ENCODE results near the gene C5orf22. TPM values are rescaled to one million over a fixed set of nuclear protein-coding genes. Genes with fewer than 3 reads are reported as not detected.

The C5orf22 gene
- 10 to 100 TPM in 3 of 4 donors, 1 to 10 TPM in 1; 5.6 to 31.0 (median 18.3) TPM for total RNA-seq

- no peaks in the 10 kb centered on the region for H3K9me3 ChIP-seq
- intact Hi-C loops (cut with DNase I; ENCODE audit: low total_unique reads), result no loop called here
- peak; percentile 40 to 61 for TF ChIP-seq POLR2A (IDR thresholded peaks at IDR 0.05)
- TF ChIP-seq, protein P1, sequence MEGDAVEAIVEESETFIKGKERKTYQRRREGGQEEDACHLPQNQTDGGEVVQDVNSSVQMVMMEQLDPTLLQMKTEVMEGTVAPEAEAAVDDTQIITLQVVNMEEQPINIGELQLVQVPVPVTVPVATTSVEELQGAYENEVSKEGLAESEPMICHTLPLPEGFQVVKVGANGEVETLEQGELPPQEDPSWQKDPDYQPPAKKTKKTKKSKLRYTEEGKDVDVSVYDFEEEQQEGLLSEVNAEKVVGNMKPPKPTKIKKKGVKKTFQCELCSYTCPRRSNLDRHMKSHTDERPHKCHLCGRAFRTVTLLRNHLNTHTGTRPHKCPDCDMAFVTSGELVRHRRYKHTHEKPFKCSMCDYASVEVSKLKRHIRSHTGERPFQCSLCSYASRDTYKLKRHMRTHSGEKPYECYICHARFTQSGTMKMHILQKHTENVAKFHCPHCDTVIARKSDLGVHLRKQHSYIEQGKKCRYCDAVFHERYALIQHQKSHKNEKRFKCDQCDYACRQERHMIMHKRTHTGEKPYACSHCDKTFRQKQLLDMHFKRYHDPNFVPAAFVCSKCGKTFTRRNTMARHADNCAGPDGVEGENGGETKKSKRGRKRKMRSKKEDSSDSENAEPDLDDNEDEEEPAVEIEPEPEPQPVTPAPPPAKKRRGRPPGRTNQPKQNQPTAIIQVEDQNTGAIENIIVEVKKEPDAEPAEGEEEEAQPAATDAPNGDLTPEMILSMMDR (IDR thresholded peaks at IDR 0.05), result peak in 1 of 4 experiments; percentile 17
Measured at GRCh38 chr5:31531888-31532547, at the start of gene C5orf22, which contains the start of gene DROSHA. Gene C5orf22 (plus strand): TSS chr5:31532301. CDS start chr5:31532393, 92 bp downstream. Gene DROSHA (minus strand): TSS chr5:31532093. CDS start chr5:31529059, 3,034 bp downstream.

GRCh38 chr5:31485376-31486207 lies 46.5 kb upstream of the C5orf22 start:
- Histone ChIP-seq H3K36me3 (no peaks in the 10 kb centered on the region), H3K27me3 (no peaks in the 10 kb centered on the region), H3K4me1 (no peaks in the 10 kb centered on the region), H3K4me3 (no peak overlapping the region), H3K9me3 (no peaks in the 10 kb centered on the region), H3K27ac (peak overlapping the region; percentile 7 to 36)
- intact Hi-C loops (cut with DNase I; ENCODE audit: low total_unique reads), result no loop called here
- no peak for TF ChIP-seq POLR2A (IDR thresholded peaks at IDR 0.05)
- TF ChIP-seq, protein P1 (IDR thresholded peaks at IDR 0.05), result no peak
- DNase-seq, result peak in 1 of 2 donors; percentile 63

More at GRCh38 chr5:31531888-31532547, at the start of gene C5orf22, which contains the start of gene DROSHA:
- Histone ChIP-seq H3K27me3 (no peaks in the 10 kb centered on the region), H3K27ac (peak within 1 kb of the TSS; percentile 58 to 82), H3K4me1 (peaks cover 0 to 6% of the 10 kb centered on the region in 2 donors), H3K36me3 (no peaks in the 10 kb centered on the region), H3K4me3 (peak within 1 kb of the TSS; percentile 70 to 88)
- DNase-seq, result peak; percentile 92

- Histone ChIP-seq H3K4me1 (no peaks in the 10 kb centered on the region), H3K27me3 (no peaks in the 10 kb centered on the region), H3K9me3 (no peaks in the 10 kb centered on the region), H3K27ac (no peak overlapping the region), H3K36me3 (no peaks in the 10 kb centered on the region), H3K4me3 (no peak overlapping the region)
- intact Hi-C loops (cut with DNase I; ENCODE audit: low total_unique reads), result no loop called here
- DNase-seq, result no peak
- no peak for TF ChIP-seq POLR2A (IDR thresholded peaks at IDR 0.05)
- TF ChIP-seq, protein P1 (IDR thresholded peaks at IDR 0.05), result no peak
Measured at GRCh38 chr5:31486441-31486840, 45.7 kb upstream of the C5orf22 start.

- no peak overlapping the region for H3K4me3 ChIP-seq
- H3K9me3 ChIP-seq, result no peaks in the 10 kb centered on the region
- no peak for TF ChIP-seq POLR2A (IDR thresholded peaks at IDR 0.05)
- TF ChIP-seq, protein P1 (IDR thresholded peaks at IDR 0.05), result peak in 1 of 4 experiments; percentile 4
- H3K27ac ChIP-seq, result no peak overlapping the region
- no peak for DNase-seq
- H3K36me3 ChIP-seq, result no peaks in the 10 kb centered on the region
- intact Hi-C loops (cut with DNase I; ENCODE audit: low total_unique reads), result no loop called here
- H3K4me1 ChIP-seq, result no peaks in the 10 kb centered on the region
- H3K27me3 ChIP-seq, result no peaks in the 10 kb centered on the region
Measured at GRCh38 chr5:31487506-31487905, 44.6 kb upstream of the C5orf22 start.

DNA sequence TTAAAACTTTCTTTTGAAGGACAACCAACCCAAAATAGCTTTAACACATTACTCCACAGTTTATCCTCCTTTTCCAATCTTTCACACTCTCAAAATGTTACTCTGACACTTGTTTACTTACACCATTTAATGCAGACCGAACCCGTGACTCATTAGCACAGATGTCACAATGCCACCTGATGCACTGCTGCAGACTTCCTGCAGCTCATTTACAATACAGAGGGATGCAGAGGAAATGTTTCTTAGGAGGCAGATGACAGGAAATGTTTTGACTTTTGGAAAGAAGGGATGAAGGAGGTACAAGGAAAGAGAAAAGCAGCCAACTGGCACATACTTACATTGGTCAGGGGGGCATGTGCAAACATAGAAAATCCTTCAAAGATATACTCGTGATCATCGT lies 39.2 kb upstream of the C5orf22 start:
- no peak for TF ChIP-seq POLR2A (IDR thresholded peaks at IDR 0.05)
- TF ChIP-seq, protein P1 (IDR thresholded peaks at IDR 0.05), result no peak
- intact Hi-C loops (cut with DNase I; ENCODE audit: low total_unique reads), result no loop called here
- Histone ChIP-seq H3K27ac (no peak overlapping the region), H3K4me1 (no peaks in the 10 kb centered on the region), H3K9me3 (no peaks in the 10 kb centered on the region), H3K36me3 (no peaks in the 10 kb centered on the region), H3K27me3 (no peaks in the 10 kb centered on the region), H3K4me3 (no peak overlapping the region)
- DNase-seq, result no peak
